Measurements from ENCODE around the gene WIPF3.
"Not testable (repeated sequence)": the region's sequence is repeated elsewhere in the genome, so short reads cannot be mapped to it uniquely, and the experiment has no call there.

WIPF3 gene

GRCh38 chr7:29957521-29958310 lies 151.4 kb downstream of the WIPF3 start:
- Histone ChIP-seq H3K36me3 (ENCODE audit: insufficient read depth, low read length) (peaks cover 6% of the 10 kb centered on the region), H3K9me3 (ENCODE audit: control insufficient read depth, insufficient read depth, low read length) (no peaks in the 10 kb centered on the region), H3K9ac (ENCODE audit: low read depth, low read length) (no peak overlapping the region), H3K4me1 (ENCODE audit: insufficient read depth, low read length) (peaks cover 3% of the 10 kb centered on the region)

GRCh38 chr7:29958667-29959358 lies 152.5 kb downstream of the WIPF3 start:
- Histone ChIP-seq H3K9me3 (ENCODE audit: control insufficient read depth, insufficient read depth, low read length) (no peaks in the 10 kb centered on the region), H3K36me3 (ENCODE audit: insufficient read depth, low read length) (peaks cover 5% of the 10 kb centered on the region)

DNA sequence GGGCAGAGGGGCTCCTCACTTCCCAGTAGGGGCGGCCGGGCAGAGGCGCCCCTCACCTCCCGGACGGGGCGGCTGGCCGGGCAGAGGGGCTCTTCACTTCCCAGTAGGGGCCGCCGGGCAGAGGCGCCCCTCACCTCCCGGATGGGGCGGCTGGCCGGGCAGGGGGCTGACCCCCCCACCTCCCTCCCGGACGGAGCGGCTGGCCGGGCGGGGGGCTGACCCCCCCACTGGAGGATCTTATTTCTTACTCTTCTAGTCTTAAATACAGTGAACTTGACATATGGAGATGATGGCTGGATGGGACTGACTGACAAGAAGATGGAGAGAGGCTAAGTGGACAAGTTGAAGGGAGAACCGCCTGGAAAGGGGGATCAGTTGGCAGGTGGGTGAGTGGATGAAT lies 155.3 kb downstream of the WIPF3 start:
- H3K4me1 ChIP-seq (ENCODE audit: insufficient read depth, low read length); H3K9me3 ChIP-seq (ENCODE audit: control insufficient read depth, insufficient read depth, low read length); H3K9ac ChIP-seq (ENCODE audit: low read depth, low read length); H3K36me3 ChIP-seq (ENCODE audit: insufficient read depth, low read length): not testable (repeated sequence)

More at GRCh38 chr7:29958667-29959358, 152.5 kb downstream of the WIPF3 start:
- Histone ChIP-seq H3K4me1 (ENCODE audit: insufficient read depth, low read length) (peaks cover 3% of the 10 kb centered on the region), H3K9ac (ENCODE audit: low read depth, low read length) (no peak overlapping the region)

DNA sequence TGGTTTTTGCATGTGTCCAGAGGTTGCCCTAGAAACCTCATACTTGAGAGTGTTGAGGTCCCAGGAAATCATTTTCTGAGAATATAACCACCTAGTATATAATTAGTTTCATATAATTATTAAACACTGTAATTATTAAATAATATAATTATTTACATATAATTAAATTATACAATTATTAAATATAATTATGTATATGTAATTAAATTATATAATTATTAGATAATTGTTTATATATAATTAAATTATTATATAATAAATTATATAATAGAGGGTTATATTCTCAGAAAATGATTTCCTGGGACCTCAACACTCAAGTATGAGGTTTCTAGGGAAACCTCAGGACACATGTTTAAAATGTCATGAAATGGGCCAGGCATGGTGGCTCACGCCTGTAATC lies 155.7 kb downstream of the WIPF3 start:
- Histone ChIP-seq H3K4me1 (ENCODE audit: insufficient read depth, low read length) (peaks cover 3% of the 10 kb centered on the region), H3K36me3 (ENCODE audit: insufficient read depth, low read length) (peaks cover 5% of the 10 kb centered on the region; the same call in 1 of the 2 replicates), H3K9ac (ENCODE audit: low read depth, low read length) (no peak overlapping the region), H3K9me3 (ENCODE audit: control insufficient read depth, insufficient read depth, low read length) (no peaks in the 10 kb centered on the region)

GRCh38 chr7:29965030-29965429 lies 158.7 kb downstream of the WIPF3 start:
- Histone ChIP-seq H3K4me1 (ENCODE audit: insufficient read depth, low read length) (peaks cover 5% of the 10 kb centered on the region; the same call in 1 of the 2 replicates), H3K36me3 (ENCODE audit: insufficient read depth, low read length) (peaks cover 2% of the 10 kb centered on the region), H3K9me3 (ENCODE audit: control insufficient read depth, insufficient read depth, low read length) (no peaks in the 10 kb centered on the region), H3K9ac (ENCODE audit: low read depth, low read length) (no peak overlapping the region)

Data from ES-I3 (cell line).